GM12891 (cell line): ENCODE results near the gene PCDHB12.

ENCODE experiments used
- DNase-seq: peaks from one replicate; pipeline ENCODE4 v3.0.0; 2011; ENCODE audit warnings: low spot score; ENCODE audit not compliant: insufficient read length
- FAIRE-seq: peaks from 2 replicates; lab custom pipeline; 2011; peaks lifted over from hg19 to GRCh38; lab: Jason Lieb, UNC
- PAX5 ChIP-seq: IDR thresholded peaks from 2 replicates; pipeline ENCODE4 v1.6.1; 2011; ENCODE audit warnings: low read length, moderate library complexity, mild to moderate bottlenecking; ENCODE audit not compliant: insufficient read depth, severe bottlenecking
- POLR2A ChIP-seq: IDR thresholded peaks from 2 replicates; pipeline ENCODE4 v1.6.1; 2011; ENCODE audit warnings: low read depth, low read length, control low read depth
- POLR2AphosphoS5 ChIP-seq: IDR thresholded peaks from 2 replicates; pipeline ENCODE4 v1.6.1; 2011; ENCODE audit warnings: low read depth, low read length, control low read depth
- POU2F2 ChIP-seq: IDR thresholded peaks from 2 replicates; pipeline ENCODE4 v1.6.1; 2011; ENCODE audit warnings: low read depth, mild to moderate bottlenecking, control low read depth, low read length, moderate library complexity
- SPI1 ChIP-seq: IDR thresholded peaks from 2 replicates; pipeline ENCODE4 v1.6.1; 2011; ENCODE audit warnings: low read depth, low read length, control low read depth
- TAF1 ChIP-seq: IDR thresholded peaks from 2 replicates; pipeline ENCODE4 v1.6.1; 2011; ENCODE audit warnings: low read depth, low read length, control low read depth

The PCDHB12 gene

GRCh38 chr5:141258464-141258863 is 49.9 kb downstream of the PCDHB12 start:
- TF ChIP-seq PAX5 (no peak), POLR2A (no peak)
- no peak for DNase-seq
- FAIRE-seq = no peak

GRCh38 chr5:141258948-141259347 is 50.4 kb downstream of the PCDHB12 start:
- no peak for DNase-seq
- TF ChIP-seq POLR2A (no peak), POLR2AphosphoS5 (no peak), SPI1 (no peak), PAX5 (no peak), TAF1 (no peak), POU2F2 (no peak)
- no peak for FAIRE-seq

GRCh38 chr5:141260458-141261237 is 52.1 kb downstream of the PCDHB12 start:
- TF ChIP-seq PAX5 (no peak), TAF1 (no peak), POU2F2 (no peak), POLR2A (no peak), POLR2AphosphoS5 (no peak), SPI1 (no peak)
- DNase-seq (no peak), FAIRE-seq (no peak)

GRCh38 chr5:141261238-141261546 is 52.7 kb downstream of the PCDHB12 start:
- DNase-seq (no peak), FAIRE-seq (no peak)

More at GRCh38 chr5:141261238-141261546, 52.7 kb downstream of the PCDHB12 start:
- TF ChIP-seq POLR2AphosphoS5 (no peak), SPI1 (no peak), TAF1 (no peak), POU2F2 (no peak), POLR2A (no peak), PAX5 (no peak)
